Panc1 (cell line): ENCODE data around the gene CHRFAM7A.
"Not testable (repeated sequence)": the region's sequence is repeated elsewhere in the genome, so short reads cannot be mapped to it uniquely, and the experiment has no call there.

ENCODE experiments used
- CTCF ChIP-seq: fragments of 450-650 bp; IDR thresholded peaks from 2 replicates; pipeline ENCODE4 v1.5.1; 2017; ENCODE audit warnings: mild to moderate bottlenecking
- POLR2AphosphoS5 ChIP-seq: IDR thresholded peaks from 2 replicates; pipeline ENCODE4 v1.6.1; 2012; ENCODE audit warnings: mild to moderate bottlenecking, low read depth, low read length, moderate library complexity
- REST ChIP-seq, 2 experiments: IDR thresholded peaks; 2 replicates each; pipeline ENCODE4 v1.6.1; 2011 to 2012; ENCODE audit warnings: low read depth in 2 of 2, control low read depth in 1 of 2, low read length in 1 of 2, mild to moderate bottlenecking in 1 of 2, moderate library complexity in 1 of 2; ENCODE audit not compliant: insufficient read depth in 1 of 2

DNA sequence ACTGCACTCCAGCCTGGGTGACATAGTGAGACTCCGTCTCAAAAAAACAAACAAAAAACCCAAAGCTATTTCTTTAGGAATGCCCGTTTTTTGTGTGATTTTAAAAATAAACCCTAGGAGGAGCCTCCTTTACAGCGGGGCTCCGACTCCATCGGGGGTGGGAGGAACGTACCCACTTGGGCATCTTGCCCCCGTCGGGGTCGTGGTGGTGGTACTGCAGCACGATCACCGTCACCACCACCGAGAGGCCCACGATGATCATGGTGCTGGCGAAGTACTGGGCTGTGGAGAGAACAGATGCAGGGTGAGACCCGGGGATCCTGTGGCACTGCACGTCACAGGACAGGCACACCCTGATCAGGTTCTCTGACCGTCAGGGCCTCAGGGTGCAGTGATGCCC is 26.1 kb downstream of the CHRFAM7A start:
- not testable (repeated sequence) for TF ChIP-seq REST (IDR thresholded peaks at IDR 0.05; ENCODE audit: insufficient read depth in 1 of 2, low read depth in 2 of 2, low read length in 1 of 2); CTCF; POLR2AphosphoS5
